ENCODE measurements around the gene HPSE. TPM values are rescaled to one million over a fixed set of nuclear protein-coding genes. Genes with fewer than 3 reads are reported as not detected.
"Not testable (repeated sequence)": the region's sequence is repeated elsewhere in the genome, so short reads cannot be mapped to it uniquely, and the experiment has no call there.

HPSE gene
- total RNA-seq, 1 donor from 2014 or later = 9.7 TPM

GRCh38 chr4:83293305-83294046 lies 41.2 kb downstream of the HPSE start:
- intact Hi-C loops (cut with micrococcal nuclease) = no loop called here
- peaks cover 15% of the 10 kb centered on the region for H3K4me1 Mint-ChIP-seq (ENCODE audit: low read depth)
- no peaks in the 10 kb centered on the region for H3K27me3 Mint-ChIP-seq (ENCODE audit: low read depth)
- H3K9me3 Mint-ChIP-seq = peaks cover 15% of the 10 kb centered on the region
- H3K4me3 Mint-ChIP-seq (ENCODE audit: low read depth) = no peak overlapping the region
- DNase-seq (ENCODE audit: low spot score) = no peak
- H3K27ac Mint-ChIP-seq = no peak overlapping the region
- peaks cover 6% of the 10 kb centered on the region for H3K36me3 Mint-ChIP-seq (ENCODE audit: low read depth)

- H3K4me1 Mint-ChIP-seq (ENCODE audit: low read depth); H3K27me3 Mint-ChIP-seq (ENCODE audit: low read depth); H3K36me3 Mint-ChIP-seq (ENCODE audit: low read depth); H3K27ac Mint-ChIP-seq; H3K4me3 Mint-ChIP-seq (ENCODE audit: low read depth); intact Hi-C loops (cut with micrococcal nuclease); DNase-seq (ENCODE audit: low spot score): not testable (repeated sequence)
- peaks cover 15% of the 10 kb centered on the region for H3K9me3 Mint-ChIP-seq
Measured at GRCh38 chr4:83290059-83290774, 44.4 kb downstream of the HPSE start.

GRCh38 chr4:83288381-83288780 lies 46.3 kb downstream of the HPSE start:
- not testable (repeated sequence) for H3K27ac Mint-ChIP-seq; H3K36me3 Mint-ChIP-seq (ENCODE audit: low read depth)
- intact Hi-C loops (cut with micrococcal nuclease) = loop anchor here (10.0 kb wide), 1 partner anchor 196 kb away; the partner anchor contains the start of gene ABRAXAS1

GRCh38 chr4:83285055-83285407 lies 49.6 kb downstream of the HPSE start:
- intact Hi-C loops (cut with micrococcal nuclease) = loop anchor here (1.0 to 10.0 kb wide), 3 partner anchors 72 to 200 kb away; partner anchors contain the start of genes ABRAXAS1 and HELQ
- H3K9me3 Mint-ChIP-seq = peaks cover 4% of the 10 kb centered on the region
- peaks cover 42% of the 10 kb centered on the region for H3K4me1 Mint-ChIP-seq (ENCODE audit: low read depth)
- peaks cover 2% of the 10 kb centered on the region for H3K27me3 Mint-ChIP-seq (ENCODE audit: low read depth)
- peaks cover 15% of the 10 kb centered on the region for H3K36me3 Mint-ChIP-seq (ENCODE audit: low read depth)
- peak overlapping the region; percentile 90 for H3K4me3 Mint-ChIP-seq (ENCODE audit: low read depth)
- peak overlapping the region; percentile 95 for H3K27ac Mint-ChIP-seq
- DNase-seq (ENCODE audit: low spot score) = peak; percentile 23

More at GRCh38 chr4:83288381-83288780, 46.3 kb downstream of the HPSE start:
- not testable (repeated sequence) for H3K4me3 Mint-ChIP-seq (ENCODE audit: low read depth); H3K27me3 Mint-ChIP-seq (ENCODE audit: low read depth); DNase-seq (ENCODE audit: low spot score)
- Mint-ChIP-seq H3K9me3 (peaks cover 15% of the 10 kb centered on the region), H3K4me1 (ENCODE audit: low read depth) (peaks cover 17% of the 10 kb centered on the region)

- Mint-ChIP-seq H3K27me3 (ENCODE audit: low read depth) (peaks cover 2% of the 10 kb centered on the region), H3K27ac (peak within 1 kb of the TSS; percentile 95), H3K9me3 (no peaks in the 10 kb centered on the region)
Measured at GRCh38 chr4:83284193-83285054, 50.2 kb downstream of the HPSE start, which contains the start of gene COQ2. COQ2 (minus strand) TSS chr4:83284798; CDS start chr4:83284764, 34 bp downstream.

GRCh38 chr4:83283181-83283580 lies 51.5 kb downstream of the HPSE start:
- peaks cover 22% of the 10 kb centered on the region for H3K36me3 Mint-ChIP-seq (ENCODE audit: low read depth)

More at GRCh38 chr4:83284193-83285054, 50.2 kb downstream of the HPSE start, which contains the start of gene COQ2:
- H3K36me3 Mint-ChIP-seq (ENCODE audit: low read depth) = peaks cover 11% of the 10 kb centered on the region
- intact Hi-C loops (cut with micrococcal nuclease) = loop anchor here (1.0 to 10.0 kb wide), 6 partner anchors 73 to 382 kb away; partner anchors contain the start of genes ABRAXAS1, COPS4, HELQ and THAP9
- peak; percentile 91 for DNase-seq (ENCODE audit: low spot score)
- H3K4me3 Mint-ChIP-seq (ENCODE audit: low read depth) = peak within 1 kb of the TSS; percentile 90
- H3K4me1 Mint-ChIP-seq (ENCODE audit: low read depth) = peaks cover 45% of the 10 kb centered on the region

GRCh38 chr4:83282049-83282535 lies 52.6 kb downstream of the HPSE start:
- no peaks in the 10 kb centered on the region for H3K9me3 Mint-ChIP-seq
- intact Hi-C loops (cut with micrococcal nuclease) = loop anchor here (1.0 to 10.0 kb wide), 5 partner anchors 22 to 430 kb away; partner anchors contain the start of genes ABRAXAS1 and THAP9
- H3K4me1 Mint-ChIP-seq (ENCODE audit: low read depth) = peaks cover 52% of the 10 kb centered on the region
- peak; percentile 41 for DNase-seq (ENCODE audit: low spot score)
- H3K27ac Mint-ChIP-seq = no peak overlapping the region
- H3K36me3 Mint-ChIP-seq (ENCODE audit: low read depth) = peaks cover 27% of the 10 kb centered on the region
- H3K27me3 Mint-ChIP-seq (ENCODE audit: low read depth) = peaks cover 2% of the 10 kb centered on the region
- H3K4me3 Mint-ChIP-seq (ENCODE audit: low read depth) = peak overlapping the region; percentile 44

More at GRCh38 chr4:83283181-83283580, 51.5 kb downstream of the HPSE start:
- no peak for DNase-seq (ENCODE audit: low spot score)
- peaks cover 48% of the 10 kb centered on the region for H3K4me1 Mint-ChIP-seq (ENCODE audit: low read depth)
- H3K27me3 Mint-ChIP-seq (ENCODE audit: low read depth) = peaks cover 2% of the 10 kb centered on the region
- peak overlapping the region; percentile 58 for H3K27ac Mint-ChIP-seq
- intact Hi-C loops (cut with micrococcal nuclease) = loop anchor here (5.0 to 10.0 kb wide), 2 partner anchors 202 to 381 kb away; partner anchors contain the start of genes ABRAXAS1 and THAP9
- no peaks in the 10 kb centered on the region for H3K9me3 Mint-ChIP-seq
- H3K4me3 Mint-ChIP-seq (ENCODE audit: low read depth) = peak overlapping the region; percentile 87

GRCh38 chr4:83281307-83281706 lies 53.3 kb downstream of the HPSE start:
- no peaks in the 10 kb centered on the region for H3K9me3 Mint-ChIP-seq
- H3K4me1 Mint-ChIP-seq (ENCODE audit: low read depth) = peaks cover 58% of the 10 kb centered on the region
- no peak overlapping the region for H3K27ac Mint-ChIP-seq
- H3K36me3 Mint-ChIP-seq (ENCODE audit: low read depth) = peaks cover 34% of the 10 kb centered on the region
- no peak overlapping the region for H3K4me3 Mint-ChIP-seq (ENCODE audit: low read depth)
- no peak for DNase-seq (ENCODE audit: low spot score)
- intact Hi-C loops (cut with micrococcal nuclease) = loop anchor here (5.0 to 10.0 kb wide), 2 partner anchors 203 to 379 kb away; partner anchors contain the start of genes ABRAXAS1 and THAP9
- peaks cover 2% of the 10 kb centered on the region for H3K27me3 Mint-ChIP-seq (ENCODE audit: low read depth)

GRCh38 chr4:83276299-83277040 lies 58.2 kb downstream of the HPSE start:
- intact Hi-C loops (cut with micrococcal nuclease) = loop anchor here (1.0 to 2.0 kb wide), 4 partner anchors 9 to 81 kb away; no protein-coding TSS in a partner anchor
- Mint-ChIP-seq H3K4me3 (ENCODE audit: low read depth) (no peak overlapping the region), H3K4me1 (ENCODE audit: low read depth) (peaks cover 42% of the 10 kb centered on the region), H3K27ac (peak overlapping the region; percentile 21), H3K36me3 (ENCODE audit: low read depth) (peaks cover 64% of the 10 kb centered on the region), H3K27me3 (ENCODE audit: low read depth) (peaks cover 3% of the 10 kb centered on the region), H3K9me3 (no peaks in the 10 kb centered on the region)
- DNase-seq (ENCODE audit: low spot score) = no peak

GRCh38 chr4:83273926-83274325 lies 60.7 kb downstream of the HPSE start:
- H3K27ac Mint-ChIP-seq; DNase-seq (ENCODE audit: low spot score); H3K27me3 Mint-ChIP-seq (ENCODE audit: low read depth); intact Hi-C loops (cut with micrococcal nuclease); H3K4me3 Mint-ChIP-seq (ENCODE audit: low read depth); H3K9me3 Mint-ChIP-seq: not testable (repeated sequence)
- H3K36me3 Mint-ChIP-seq (ENCODE audit: low read depth) = peaks cover 76% of the 10 kb centered on the region
- H3K4me1 Mint-ChIP-seq (ENCODE audit: low read depth) = peaks cover 41% of the 10 kb centered on the region

GRCh38 chr4:83272900-83273299 lies 61.7 kb downstream of the HPSE start:
- intact Hi-C loops (cut with micrococcal nuclease) = no loop called here
- Mint-ChIP-seq H3K9me3 (no peaks in the 10 kb centered on the region), H3K4me3 (ENCODE audit: low read depth) (no peak overlapping the region), H3K27ac (no peak overlapping the region), H3K4me1 (ENCODE audit: low read depth) (peaks cover 46% of the 10 kb centered on the region), H3K27me3 (ENCODE audit: low read depth) (peaks cover 1% of the 10 kb centered on the region), H3K36me3 (ENCODE audit: low read depth) (peaks cover 76% of the 10 kb centered on the region)
- DNase-seq (ENCODE audit: low spot score) = no peak

All from activated T-helper 2 cell treated with anti-CD3 and anti-CD28 coated beads, Interferon-gamma antibody, Interleukin-2, Interleukin-4, amounts not matched to agents 10 μg/mL and 5 μg/mL and 100 μg/mL, durations not matched to agents 14 hours and 24 hours and 36 hours (primary cell).